ENCODE data around the gene CUEDC2. TPM values are rescaled to one million over a fixed set of nuclear protein-coding genes. Genes with fewer than 3 reads are reported as not detected.

CUEDC2 gene
- total and polyA plus RNA-seq, 4 donors, result 14.4 to 36.1 (median 24.1) TPM

- no peak for TF ChIP-seq EGR1 (IDR thresholded peaks at IDR 0.05; ENCODE audit: low read depth in 2 of 2)
- no peak for TF ChIP-seq SP1 (IDR thresholded peaks at IDR 0.05)
- no peak for TF ChIP-seq GABPA (IDR thresholded peaks at IDR 0.05 in 1 of 2, conservative IDR thresholded peaks at IDR 0.05 in 1 of 2)
- TF ChIP-seq FOXA1 (IDR thresholded peaks at IDR 0.05), result no peak
- TF ChIP-seq RXRA (IDR thresholded peaks at IDR 0.05), result no peak
- TF ChIP-seq RAD21 (IDR thresholded peaks at IDR 0.05), result no peak
- TF ChIP-seq NR2F2 (IDR thresholded peaks at IDR 0.05), result no peak
- no peak for TF ChIP-seq TAF1 (conservative IDR thresholded peaks at IDR 0.05)
These were observed 13.6 kb downstream of the CUEDC2 start, which contains the start of gene PSD (continued) for GRCh38 chr10:102418622-102419268.

DNA sequence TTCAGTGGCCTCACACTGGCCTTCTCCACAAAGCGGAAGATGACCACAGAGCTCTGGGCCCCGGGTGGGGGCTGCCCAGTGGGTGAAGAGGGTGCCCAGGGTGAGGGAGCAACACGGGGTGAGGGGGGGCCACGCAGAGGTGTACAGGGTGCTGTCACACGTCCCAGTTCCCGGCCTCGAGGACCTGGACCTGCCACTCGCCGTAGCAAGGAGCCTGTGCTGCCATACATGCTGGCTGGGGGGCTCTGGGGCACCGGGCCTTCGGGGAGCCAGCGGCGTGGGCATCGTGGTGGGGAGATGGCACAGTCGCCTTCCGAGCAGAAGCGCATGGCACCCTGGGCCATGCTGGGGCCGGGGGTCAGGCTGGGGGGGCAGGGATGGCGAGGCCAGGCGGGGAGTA is 15.7 kb downstream of the CUEDC2 start:
- Histone ChIP-seq H3K36me3 (ENCODE audit: control insufficient read depth in 4 of 4, insufficient read depth in 3 of 4, low read depth in 1 of 4, low read length in 3 of 4) (no peaks in the 10 kb centered on the region), H3K27me3 (ENCODE audit: control insufficient read depth in 4 of 4, insufficient read depth in 4 of 4, low read length in 3 of 4) (peaks cover 0 to 9% (median 3%) of the 10 kb centered on the region in 4 donors), H3K9me3 (ENCODE audit: control insufficient read depth in 4 of 4, low read length in 3 of 4) (no peaks in the 10 kb centered on the region), H3K9ac (ENCODE audit: low read depth in 1 of 2, low read length in 2 of 2) (no peak overlapping the region), H3K4me3 (ENCODE audit: low read depth in 1 of 3, low read length in 3 of 3) (no peak overlapping the region), H3K27ac (ENCODE audit: low read depth in 1 of 2, low read length in 2 of 2) (no peak overlapping the region), H3K4me1 (ENCODE audit: control insufficient read depth in 4 of 4, insufficient read depth in 4 of 4, low read length in 3 of 4) (peaks cover 12 to 21% (median 15%) of the 10 kb centered on the region in 4 donors)
- WGBS, result 84% methylated on average over 20 of the region's 20 CpGs
- TF ChIP-seq YY1 (IDR thresholded peaks at IDR 0.05) (no peak), FOXA1 (IDR thresholded peaks at IDR 0.05) (no peak), GABPA (IDR thresholded peaks at IDR 0.05 in 1 of 2, conservative IDR thresholded peaks at IDR 0.05 in 1 of 2) (no peak), NR2F2 (IDR thresholded peaks at IDR 0.05) (no peak), TAF1 (conservative IDR thresholded peaks at IDR 0.05) (no peak), JUND (IDR thresholded peaks at IDR 0.05) (no peak)
- TF ChIP-seq, protein P1, sequence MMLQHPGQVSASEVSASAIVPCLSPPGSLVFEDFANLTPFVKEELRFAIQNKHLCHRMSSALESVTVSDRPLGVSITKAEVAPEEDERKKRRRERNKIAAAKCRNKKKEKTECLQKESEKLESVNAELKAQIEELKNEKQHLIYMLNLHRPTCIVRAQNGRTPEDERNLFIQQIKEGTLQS (IDR thresholded peaks at IDR 0.05), result no peak
- DNase-seq (ENCODE audit: low spot score), result no peak

GRCh38 chr10:102416283-102416682 is 16.1 kb downstream of the CUEDC2 start:
- WGBS, result 83% methylated on average over 9 of the region's 9 CpGs
- TF ChIP-seq HNF4G (IDR thresholded peaks at IDR 0.05) (no peak), MAX (IDR thresholded peaks at IDR 0.05) (no peak), HNF4A (conservative IDR thresholded peaks at IDR 0.05) (no peak), ZBTB33 (IDR thresholded peaks at IDR 0.05) (no peak)
- no peak for DNase-seq (ENCODE audit: low spot score)

More at GRCh38 chr10:102416283-102416682, 16.1 kb downstream of the CUEDC2 start:
- Histone ChIP-seq H3K4me1 (ENCODE audit: control insufficient read depth in 4 of 4, insufficient read depth in 4 of 4, low read length in 3 of 4) (peaks cover 12 to 18% (median 15%) of the 10 kb centered on the region in 4 donors), H3K9me3 (ENCODE audit: control insufficient read depth in 4 of 4, low read length in 3 of 4) (no peaks in the 10 kb centered on the region), H3K27me3 (ENCODE audit: control insufficient read depth in 4 of 4, insufficient read depth in 4 of 4, low read length in 3 of 4) (peaks cover 0 to 13% (median 4%) of the 10 kb centered on the region in 4 donors), H3K36me3 (ENCODE audit: control insufficient read depth in 4 of 4, insufficient read depth in 3 of 4, low read depth in 1 of 4, low read length in 3 of 4) (no peaks in the 10 kb centered on the region), H3K9ac (ENCODE audit: low read depth in 1 of 2, low read length in 2 of 2) (no peak overlapping the region), H3K4me3 (ENCODE audit: low read depth in 1 of 3, low read length in 3 of 3) (no peak overlapping the region), H3K27ac (ENCODE audit: low read depth in 1 of 2, low read length in 2 of 2) (no peak overlapping the region)

Data from liver (tissue), 9 donors.